Stimulated activated CD4-positive, alpha-beta T cell treated with anti-CD3 and anti-CD28 coated beads, Interleukin-15, amount 100 ng/mL, for 1 hour (primary cell): Measurements from ENCODE around the gene ARPC2.
"Not testable (repeated sequence)": the region's sequence is repeated elsewhere in the genome, so short reads cannot be mapped to it uniquely, and the experiment has no call there.

Source experiments
- DNase-seq, 2 donors: peaks; one replicate each; pipeline ENCODE4 v3.0.0-alpha.2; 2020; ENCODE audit warnings: low read depth in 1 of 2, low spot score in 1 of 2

Gene ARPC2

DNA sequence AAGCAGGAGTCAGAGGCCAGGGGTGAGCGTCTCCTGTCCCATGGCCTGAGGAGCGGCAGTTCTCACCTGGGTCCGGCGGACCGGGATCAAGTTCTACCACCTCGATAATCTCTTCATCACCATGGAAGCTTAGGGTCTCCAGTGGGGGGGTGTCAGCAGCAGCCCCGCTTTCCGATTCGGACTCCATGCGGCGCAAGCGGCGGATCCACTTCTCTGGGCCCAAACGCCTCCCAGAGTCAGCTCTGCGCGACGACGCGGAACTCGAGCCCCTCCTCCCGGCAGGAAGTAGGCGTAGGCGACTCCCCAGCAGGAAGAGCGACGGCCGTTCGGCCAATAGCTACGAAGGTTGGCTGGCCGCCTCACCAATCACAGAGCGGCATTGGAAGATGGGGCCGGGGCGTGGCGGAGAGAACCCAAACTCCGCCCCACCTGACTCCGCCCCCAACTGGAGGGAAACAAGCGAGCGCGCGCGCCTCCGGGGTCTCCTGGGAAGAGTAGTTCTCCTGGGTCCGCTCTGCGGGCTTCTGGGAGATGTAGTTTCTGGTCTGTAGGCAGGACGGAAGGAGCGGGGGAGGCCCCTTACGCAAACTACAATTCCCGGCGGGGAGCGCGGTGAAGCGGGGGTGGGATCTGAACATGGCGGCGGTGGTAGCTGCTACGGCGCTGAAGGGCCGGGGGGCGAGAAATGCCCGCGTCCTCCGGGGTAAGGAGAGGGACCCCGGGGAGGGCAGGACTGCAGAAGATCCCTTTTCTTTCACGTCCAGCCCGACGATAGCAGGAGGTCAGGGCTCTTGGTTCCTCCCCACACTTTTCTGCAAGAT is 53.1 kb downstream of the ARPC2 start, which contains the start of the genes AAMP and PNKD:
Gene AAMP, minus strand, starts transcription at position 238 of the 821 bp plus-strand sequence. Its CDS starts 51 bp downstream, at position 187.
Gene PNKD, plus strand, starts transcription at position 620 of the 821 bp plus-strand sequence. Its CDS starts 17 bp downstream, at position 637.
- DNase-seq: peak; percentile 100

DNA sequence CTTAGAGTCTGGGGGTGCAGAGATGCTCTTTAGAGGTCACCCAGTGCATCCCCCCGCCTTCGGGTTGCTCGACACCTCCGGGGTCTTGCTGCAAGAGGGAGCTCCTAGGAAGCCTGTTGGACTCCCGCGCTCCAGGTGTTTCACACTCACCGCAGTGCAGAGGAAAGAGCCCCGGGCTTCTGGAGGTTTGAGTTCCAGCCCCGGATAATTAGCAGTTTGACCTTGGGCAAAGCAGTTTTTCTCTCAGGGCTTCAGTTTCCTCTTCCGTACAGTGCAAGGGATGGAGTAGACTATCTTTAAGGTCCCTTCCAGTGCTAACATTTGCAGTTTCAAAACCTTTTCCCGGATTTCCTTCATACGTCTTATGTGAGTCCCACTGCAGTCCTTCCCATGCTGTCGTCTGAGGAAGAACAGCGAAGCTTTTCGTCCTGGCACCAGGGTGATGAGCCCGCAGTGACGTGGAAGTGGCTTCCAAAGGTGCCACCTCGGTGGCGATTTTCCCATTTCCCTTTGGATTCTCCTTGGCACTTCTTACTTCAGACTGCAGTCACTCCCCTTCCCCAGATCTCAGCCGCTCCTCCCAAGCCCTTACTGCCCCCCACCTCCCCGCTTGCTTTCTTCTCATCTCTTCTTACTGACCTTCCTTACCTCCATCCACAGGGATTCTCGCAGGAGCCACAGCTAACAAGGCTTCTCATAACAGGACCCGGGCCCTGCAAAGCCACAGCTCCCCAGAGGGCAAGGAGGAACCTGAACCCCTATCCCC is 53.9 kb downstream of the ARPC2 start:
- DNase-seq: no peak

DNA sequence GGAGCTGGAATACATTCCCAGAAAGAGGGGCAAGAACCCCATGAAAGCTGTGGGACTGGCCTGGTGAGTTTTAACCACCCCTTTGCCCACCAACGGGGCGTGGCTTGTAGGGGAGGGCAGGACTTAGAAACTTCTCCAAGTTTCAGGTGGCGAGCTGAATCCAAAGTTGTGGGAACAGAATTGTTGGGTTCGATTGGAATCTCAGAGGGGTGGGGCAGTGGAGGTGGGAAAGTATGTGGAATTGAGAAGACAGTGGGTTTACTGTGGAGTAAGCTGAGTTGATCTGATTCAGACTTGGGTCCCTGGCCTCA is 54.5 kb downstream of the ARPC2 start:
- DNase-seq: no peak

DNA sequence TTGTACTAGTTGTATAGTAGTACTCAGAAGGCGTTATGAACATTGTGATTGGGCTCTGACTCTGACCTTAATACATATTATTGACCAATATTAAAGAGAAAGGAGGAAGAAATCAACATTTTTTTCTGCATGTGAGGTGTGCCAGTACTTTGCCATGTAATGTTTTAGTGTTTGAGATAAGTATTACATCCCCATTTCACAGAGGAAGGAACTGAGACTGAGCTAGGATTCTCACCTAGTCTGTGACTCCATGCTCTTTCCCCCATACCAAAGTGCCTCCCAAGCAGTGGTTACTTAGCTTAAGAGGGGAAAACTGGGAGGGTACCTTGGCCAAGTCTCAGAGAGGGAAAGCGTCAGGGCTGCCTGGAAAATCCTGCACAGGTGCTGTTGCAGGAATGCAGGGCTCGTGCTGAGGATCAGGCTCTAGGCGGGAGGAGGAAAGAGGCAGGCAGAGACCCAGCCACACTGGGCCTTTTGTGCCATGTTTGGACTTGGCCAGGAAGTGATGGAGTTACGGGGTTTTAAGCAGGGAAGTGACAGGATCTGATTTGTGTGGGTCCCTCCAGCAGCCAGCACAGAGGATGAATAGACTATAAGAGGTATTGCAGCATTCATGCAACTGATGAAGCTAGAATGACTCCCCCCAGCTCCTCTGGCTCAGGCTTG is 55.0 kb downstream of the ARPC2 start:
- DNase-seq: no peak

DNA sequence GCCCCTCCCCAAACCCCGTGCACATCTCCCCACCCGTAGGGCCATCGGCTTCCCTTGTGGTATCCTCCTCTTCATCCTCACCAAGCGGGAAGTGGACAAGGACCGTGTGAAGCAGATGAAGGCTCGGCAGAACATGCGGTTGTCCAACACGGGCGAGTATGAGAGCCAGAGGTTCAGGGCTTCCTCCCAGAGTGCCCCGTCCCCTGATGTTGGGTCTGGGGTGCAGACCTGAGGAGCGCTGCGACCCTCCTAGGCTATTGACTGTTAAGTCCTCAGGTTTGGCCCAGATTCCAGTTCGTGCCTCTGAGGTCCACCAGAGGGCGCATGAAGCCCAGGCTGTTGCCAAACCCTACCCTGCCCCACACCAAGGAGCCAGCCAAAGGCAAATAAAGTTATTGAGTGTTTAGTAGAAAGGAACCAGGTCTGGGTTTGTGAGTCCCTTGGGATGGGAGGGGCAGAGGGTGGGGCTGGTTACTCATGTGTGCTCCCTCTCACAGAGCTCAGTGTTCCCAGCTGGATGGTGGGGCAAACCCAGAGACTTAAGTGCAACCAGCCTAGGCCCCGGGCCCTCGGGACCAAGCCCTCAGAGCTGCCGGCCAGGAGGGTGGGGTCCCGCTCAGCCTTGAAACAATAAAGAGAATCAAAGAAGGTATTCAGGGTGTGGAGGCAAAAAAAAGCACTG is 55.7 kb downstream of the ARPC2 start:
- peak; percentile 64 to 66 for DNase-seq

DNA sequence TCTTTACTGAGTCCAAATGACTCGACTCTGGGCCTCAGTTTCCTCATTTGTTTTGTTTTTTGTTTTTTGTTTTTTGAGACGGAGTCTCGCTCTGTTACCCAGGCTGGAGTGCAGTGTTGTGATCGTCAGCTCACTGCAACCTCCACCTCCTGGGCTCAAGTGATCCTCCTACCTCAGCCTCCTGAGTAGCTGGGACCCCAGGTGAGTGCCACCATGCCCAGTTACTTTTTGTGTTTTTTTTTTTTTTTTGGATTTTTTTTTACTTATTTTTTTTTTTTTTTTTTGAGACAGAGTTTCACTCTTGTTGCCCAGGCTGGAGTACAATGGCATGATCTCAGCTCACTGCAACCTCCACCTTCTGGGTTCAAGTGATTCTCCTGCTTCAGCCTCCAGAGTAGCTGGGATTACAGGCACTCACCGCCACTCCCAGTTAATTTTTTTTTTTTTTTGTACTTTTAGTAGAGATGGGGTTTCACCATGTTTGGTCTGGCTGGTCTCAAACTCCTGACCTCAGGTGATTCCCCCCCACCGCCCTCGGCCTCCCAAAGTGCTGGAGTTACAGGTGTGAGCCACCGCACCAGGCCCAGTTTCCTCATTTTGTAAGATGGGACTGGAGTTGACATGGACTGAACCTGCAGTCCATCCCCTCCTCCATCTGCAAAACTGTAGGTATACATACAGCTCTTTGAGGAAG is 56.4 kb downstream of the ARPC2 start:
- not testable (repeated sequence) for DNase-seq

DNA sequence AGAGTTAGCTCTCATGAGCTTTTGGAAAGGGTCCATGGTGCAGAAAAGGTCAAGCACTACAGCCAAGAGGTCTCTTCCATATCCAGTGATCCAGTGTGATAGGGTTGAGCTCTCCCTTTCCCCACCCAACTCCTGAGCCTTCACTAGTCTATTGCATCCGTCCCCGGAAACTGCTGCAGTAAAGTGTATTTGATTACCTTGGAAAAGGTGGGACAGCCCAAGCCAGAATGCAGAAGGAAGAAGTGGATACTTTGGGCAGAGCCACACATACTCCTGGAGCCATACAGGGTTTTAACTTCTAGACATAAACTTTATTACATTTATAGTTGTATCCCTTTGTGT is 56.9 kb downstream of the ARPC2 start:
- no peak for DNase-seq

DNA sequence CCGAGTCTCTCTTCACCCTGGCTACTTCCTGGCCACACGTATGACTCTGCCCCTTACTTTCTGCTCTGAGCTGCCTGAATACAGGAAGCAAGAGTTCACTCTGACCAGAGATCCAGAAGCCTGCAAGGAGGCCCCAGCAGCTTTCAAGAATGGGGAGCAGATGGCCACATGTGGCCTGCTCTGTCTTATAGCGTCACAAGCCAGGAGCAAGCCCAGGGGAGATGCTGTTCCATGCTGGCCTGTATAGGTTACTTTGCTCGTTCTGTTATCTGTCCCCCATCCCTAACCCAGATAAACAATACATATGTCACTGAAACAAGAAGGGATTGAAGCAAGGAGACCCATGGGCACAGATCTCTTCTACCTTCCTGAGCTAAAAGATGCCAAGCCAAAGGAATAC is 57.6 kb downstream of the ARPC2 start:
- no peak for DNase-seq

DNA sequence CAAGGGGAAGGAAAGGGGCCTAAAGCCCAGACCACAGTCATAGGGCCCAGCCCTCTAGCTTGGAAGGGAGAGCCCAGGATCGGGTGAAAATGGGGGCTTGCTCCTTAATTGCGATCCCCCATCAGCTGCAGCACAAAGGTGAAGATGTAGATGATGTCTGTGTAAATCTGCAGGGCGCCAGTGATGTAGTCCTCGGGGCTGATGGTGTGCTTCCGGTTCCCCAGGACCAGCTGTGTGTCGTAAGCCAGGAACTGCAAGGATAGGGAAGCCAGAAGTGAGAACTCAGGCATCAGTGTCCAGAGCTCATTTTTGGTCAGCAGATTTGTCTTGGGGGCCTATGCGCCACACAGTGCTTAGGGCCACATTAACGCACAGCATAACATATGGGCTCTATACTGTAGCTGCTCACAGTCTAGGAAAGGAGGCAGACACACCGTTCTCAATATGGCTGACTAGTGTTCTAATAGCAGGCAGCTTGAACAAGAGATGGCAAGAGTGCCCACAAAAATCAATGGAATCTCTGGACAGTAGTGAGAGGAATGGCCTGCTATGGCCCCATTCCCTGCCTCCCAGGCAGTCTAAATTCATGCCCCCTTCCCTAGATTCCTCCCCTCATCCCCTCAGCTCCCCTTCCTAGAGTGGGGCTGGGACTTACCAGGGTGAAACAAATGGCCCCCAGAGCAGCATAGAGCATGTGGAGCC is 58.5 kb downstream of the ARPC2 start:
- DNase-seq: no peak

DNA sequence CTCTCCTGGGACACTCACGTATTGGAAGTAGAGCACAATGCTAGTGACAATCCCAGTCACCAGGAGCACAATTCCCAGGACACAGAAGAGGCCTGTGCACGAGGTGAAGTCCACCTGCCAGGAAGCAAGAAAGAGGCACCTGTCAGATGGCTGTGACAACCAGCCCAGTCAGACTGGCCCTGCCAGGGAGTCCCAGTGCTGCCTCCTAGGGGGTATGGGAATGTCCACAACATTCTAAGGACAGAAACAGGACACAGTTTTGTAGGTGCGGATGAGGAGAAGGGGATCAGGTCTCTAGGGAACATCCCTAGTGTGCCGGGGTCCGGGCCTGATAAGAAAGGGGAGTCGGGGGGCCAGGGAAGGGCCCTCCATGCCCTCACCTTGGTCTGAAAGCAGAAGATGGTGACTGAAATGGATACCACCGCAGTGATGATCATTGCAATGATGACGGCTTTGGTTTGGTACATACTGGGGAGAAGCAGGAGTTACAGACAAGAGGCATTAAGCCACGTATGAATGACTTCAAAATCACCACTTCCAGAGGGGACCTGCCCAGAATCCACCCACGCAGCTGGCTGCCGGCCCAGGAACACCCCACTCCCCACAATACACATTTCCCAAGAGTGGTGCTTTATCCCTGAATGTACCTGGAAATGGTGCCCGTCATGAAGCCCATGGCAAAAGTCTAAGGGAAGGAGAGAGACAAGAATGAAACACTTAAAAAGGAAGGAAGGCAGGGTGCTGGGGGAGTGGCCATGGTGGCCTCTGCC is 60.2 kb downstream of the ARPC2 start:
- DNase-seq: no peak

DNA sequence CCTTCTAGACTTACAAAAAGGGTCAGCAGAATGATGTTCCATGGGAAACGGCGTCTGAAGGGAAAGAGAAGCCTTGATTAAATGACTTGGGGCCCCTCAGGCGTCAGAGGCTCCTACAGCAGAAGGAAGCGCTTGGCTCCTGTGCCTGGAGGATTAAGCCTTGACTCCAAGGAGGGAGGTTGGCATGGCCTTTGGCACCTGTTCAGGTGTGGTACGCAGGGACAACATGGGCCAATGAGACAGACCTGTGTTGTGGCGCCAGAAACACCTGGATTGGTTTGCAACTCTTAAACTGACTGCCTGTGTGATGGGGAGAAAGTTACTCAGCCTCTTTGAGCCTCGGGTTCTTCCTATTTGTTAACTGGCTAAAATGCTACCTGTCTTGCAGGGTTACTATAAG is 60.9 kb downstream of the ARPC2 start:
- DNase-seq: no peak

DNA sequence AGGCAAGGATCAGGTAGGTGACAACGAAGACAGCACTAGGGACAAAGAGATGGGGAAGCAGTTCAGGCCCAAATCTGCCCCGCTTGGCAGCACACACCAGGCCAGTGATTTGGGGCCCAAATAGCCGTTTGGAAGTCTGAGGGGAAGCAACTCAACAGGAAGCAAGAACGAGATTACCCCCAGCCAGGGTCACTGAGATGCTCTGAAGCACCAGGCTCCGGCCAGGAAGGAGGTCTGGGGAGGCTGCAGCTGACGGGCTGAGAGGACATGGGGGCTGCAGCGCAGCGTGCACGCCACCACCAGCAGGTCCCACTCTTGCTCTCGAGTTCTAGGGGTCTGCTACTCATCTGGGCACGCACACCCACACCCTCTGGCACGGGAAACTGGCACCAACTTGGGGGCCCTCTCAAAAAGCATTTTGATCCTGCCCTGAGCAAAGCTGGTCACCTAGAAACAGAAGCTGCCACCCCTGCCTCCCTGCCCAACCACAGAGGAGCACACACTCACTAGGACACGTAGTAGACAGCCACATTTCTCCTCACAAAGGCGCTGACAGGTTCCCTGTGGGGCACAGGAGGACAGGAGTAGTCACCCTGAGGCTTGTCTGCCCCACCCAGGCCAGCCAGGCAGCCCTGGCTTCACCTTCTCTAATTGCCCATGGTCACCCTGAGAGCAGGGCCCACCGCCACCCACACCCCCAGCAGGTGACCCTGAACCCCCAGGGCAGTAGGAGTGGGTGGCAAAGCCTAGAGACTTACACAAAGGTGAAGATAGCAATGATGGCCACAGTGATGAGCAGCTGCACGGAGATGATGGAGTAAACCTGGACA is 61.8 kb downstream of the ARPC2 start:
- no peak for DNase-seq

DNA sequence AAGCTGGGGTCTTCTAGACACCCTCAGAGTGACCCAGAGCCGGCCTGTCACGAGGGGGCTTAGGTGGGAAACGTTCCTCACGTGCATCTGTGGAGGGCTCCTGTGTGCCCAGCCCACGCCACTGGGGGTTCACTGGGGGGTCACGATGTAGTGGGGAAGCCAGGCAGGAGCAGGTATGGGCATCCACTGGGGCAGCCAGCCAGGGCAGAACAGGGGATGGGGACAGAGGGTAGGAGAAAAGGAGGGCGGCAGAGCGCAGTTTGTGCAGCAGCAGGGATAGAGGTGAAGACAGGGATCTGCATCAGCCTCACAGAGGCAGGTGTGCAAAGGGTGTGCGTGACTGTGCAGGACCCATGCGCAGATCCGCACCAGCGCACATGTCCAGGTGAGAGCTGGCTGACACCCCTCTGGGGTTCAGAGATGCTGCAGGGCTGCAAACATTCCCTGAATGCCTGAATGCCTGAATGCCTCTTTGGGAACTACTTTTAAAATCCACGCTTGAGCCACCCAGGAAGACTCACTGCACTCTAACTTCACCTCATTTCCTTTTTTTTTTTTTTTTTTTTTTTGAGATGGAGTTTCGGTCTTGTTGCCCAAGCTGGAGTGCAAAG is 63.4 kb downstream of the ARPC2 start:
- DNase-seq: no peak

DNA sequence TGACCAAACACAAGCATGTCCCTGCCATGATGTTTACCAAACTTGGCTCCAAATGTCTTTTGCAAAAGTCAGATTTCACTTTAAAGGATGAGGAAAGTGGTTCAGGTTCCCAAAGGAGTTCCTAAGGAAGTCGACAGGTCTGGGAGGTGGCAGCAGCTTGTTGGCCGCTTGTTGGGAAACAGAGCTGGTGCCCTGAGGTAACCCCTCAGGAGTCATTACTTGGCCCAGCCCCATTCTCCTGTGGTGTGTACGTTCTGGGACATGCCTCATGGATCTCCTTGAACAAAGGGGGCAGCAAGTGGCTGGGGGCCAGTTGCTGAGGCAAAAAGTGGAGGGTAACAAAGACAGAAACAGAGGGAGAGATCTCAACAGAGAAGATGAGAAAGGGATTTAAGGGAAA is 64.5 kb downstream of the ARPC2 start:
- DNase-seq: no peak

DNA sequence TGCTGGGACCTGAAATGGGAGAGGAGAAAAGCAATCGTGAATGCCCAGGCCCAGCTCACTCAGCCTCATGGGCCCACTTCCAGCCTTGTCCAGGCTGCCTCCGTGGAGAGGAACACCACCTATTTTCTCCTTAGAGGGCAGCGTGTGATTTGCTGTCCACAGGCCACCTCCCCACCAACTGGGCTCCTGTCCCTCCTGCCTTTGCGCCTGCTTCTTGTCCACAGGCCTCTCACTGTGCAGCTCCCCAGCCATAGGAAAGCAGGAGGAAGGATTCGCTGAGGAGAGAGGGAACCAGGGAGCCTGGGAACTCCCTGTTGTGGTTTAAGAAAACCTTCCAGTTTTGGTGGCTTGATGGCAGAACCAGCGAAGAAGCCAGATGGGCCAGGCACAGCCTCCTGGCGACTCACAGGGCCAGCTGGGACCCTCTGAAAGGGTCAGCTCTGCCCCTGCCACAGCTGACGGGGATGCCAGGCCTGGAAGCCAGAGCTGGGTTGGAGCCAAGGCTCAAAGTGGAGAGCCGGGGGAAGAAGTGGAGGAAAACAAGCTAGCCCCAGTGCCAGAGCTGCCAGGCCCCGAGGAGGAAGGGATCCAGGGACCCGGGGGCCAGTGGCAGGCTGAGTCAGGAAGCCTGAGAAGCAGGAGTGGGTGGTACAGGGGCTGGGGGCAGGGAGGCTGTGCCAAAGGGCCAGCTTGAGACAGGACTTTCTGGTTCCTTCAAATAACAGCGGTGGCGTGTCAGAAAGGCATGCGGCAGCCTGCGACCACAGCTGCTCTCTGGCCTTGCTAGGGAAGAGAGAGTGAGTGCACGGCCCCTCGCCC is 65.4 kb downstream of the ARPC2 start:
- DNase-seq: no peak

DNA sequence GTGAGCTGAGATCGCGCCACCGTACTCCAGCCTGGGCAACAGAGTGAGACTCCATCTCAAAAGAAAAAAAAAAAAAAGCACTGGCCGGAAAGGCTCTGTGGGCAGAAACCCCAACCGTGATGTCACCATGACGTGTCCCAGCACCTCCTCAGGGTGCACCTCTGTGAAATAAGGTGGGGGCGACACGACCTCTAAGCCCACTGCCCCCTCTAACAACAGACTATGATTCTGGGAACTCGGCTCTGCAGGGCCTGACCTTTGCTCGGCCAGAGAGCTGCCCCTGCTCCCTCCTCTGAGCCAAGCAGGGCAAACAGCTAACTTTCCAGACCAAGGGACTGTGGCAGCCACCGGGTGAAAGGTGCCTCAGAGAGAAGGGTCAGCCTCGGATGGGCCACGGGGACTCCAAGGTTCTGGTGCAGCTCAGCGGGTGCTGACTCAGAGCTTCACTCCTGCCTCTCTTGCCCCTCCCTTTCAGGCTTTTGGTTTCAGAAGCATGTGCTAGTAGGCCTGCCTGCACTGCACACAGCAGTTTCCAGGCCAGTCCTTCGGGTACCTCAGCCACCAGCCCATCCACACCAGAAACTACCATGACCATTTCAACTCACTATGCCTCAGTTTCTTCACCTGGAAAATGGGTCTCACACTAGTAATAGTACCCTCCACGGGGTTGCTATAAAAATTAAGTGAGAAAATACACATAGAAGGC is 67.3 kb downstream of the ARPC2 start:
- peak in 1 of 2 donors; percentile 36 for DNase-seq

DNA sequence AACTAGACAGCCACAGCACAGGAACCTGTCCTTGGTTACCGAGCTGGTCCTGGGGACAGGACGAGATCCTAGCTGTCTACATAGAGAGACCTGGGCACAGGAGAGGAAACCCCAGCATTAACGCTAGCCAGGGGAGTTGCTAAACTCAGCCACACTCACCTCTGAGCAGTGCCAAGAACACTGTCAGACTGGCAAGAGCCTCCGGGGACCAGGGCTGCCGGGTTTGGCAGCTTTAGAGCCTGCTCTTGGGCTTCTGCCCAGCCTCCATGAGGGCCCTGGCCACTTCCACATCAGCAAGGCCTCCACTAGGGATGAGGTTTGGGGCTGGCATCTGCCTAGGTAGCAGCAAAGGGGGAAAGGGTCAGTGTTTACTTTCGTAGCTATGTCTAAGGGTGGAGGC is 68.6 kb downstream of the ARPC2 start:
- DNase-seq: no peak
